Measurements from ENCODE around the gene RXYLT1.

Gene RXYLT1

DNA sequence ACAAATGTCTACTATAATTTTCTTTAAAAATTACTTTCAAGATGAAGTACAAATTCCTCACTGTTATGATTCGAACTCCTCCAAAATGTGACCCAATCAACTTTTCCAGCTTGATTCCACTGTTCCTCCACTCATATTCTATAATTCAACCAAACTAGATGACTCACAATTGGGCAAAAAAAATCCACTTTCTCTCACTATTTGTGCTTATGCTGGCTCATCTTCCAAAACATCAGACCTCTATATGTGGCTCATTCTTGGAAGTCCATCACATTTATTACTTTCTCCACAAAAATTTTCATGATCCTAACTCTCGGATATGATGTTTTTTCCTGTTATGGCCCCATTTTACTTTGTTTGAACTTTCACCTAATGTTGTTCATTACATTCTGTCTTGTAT, 26.9 kb upstream of the RXYLT1 start:
- DNase-seq (ENCODE audit: low read depth, low spot score), result no peak
- Histone ChIP-seq H3K36me3 (ENCODE audit: control insufficient read depth, insufficient read depth, low read length) (no peaks in the 10 kb centered on the region), H3K27me3 (ENCODE audit: control insufficient read depth, insufficient read depth, low read length) (no peaks in the 10 kb centered on the region), H3K4me3 (ENCODE audit: low read length) (no peak overlapping the region), H3K9me3 (ENCODE audit: control insufficient read depth, insufficient read depth, low read length) (no peaks in the 10 kb centered on the region), H3K4me1 (ENCODE audit: control insufficient read depth, insufficient read depth, low read length) (no peaks in the 10 kb centered on the region), H3K27ac (ENCODE audit: low read length) (no peak overlapping the region)
- WGBS (ENCODE audit: insufficient coverage, insufficient read length), result no CpG with 5 or more reads among the region's 2 CpGs

DNA sequence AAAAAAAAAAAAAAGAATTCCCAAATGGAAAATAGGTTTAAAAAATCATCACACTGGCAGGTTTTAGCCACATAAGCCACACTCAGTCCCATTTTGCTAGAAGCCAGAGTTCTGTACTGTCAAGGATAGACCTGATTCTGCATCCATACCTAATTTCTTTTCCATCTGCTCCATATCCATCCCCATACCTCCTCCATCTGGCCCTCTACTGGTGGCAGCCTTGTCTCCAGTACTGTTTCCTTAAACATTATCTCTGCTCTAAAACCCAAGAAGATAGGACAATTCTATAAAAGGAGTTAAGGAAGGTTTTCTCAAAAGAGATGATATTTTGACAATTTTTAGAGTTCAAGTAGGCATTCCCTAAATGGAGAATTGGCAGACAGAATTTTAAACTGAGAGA, 26.0 kb upstream of the RXYLT1 start:
- Histone ChIP-seq H3K4me1 (ENCODE audit: control insufficient read depth, insufficient read depth, low read length) (no peaks in the 10 kb centered on the region), H3K4me3 (ENCODE audit: low read length) (no peak overlapping the region), H3K27ac (ENCODE audit: low read length) (no peak overlapping the region), H3K9me3 (ENCODE audit: control insufficient read depth, insufficient read depth, low read length) (no peaks in the 10 kb centered on the region), H3K36me3 (ENCODE audit: control insufficient read depth, insufficient read depth, low read length) (no peaks in the 10 kb centered on the region), H3K27me3 (ENCODE audit: control insufficient read depth, insufficient read depth, low read length) (no peaks in the 10 kb centered on the region)
- no peak for DNase-seq (ENCODE audit: low read depth, low spot score)

DNA sequence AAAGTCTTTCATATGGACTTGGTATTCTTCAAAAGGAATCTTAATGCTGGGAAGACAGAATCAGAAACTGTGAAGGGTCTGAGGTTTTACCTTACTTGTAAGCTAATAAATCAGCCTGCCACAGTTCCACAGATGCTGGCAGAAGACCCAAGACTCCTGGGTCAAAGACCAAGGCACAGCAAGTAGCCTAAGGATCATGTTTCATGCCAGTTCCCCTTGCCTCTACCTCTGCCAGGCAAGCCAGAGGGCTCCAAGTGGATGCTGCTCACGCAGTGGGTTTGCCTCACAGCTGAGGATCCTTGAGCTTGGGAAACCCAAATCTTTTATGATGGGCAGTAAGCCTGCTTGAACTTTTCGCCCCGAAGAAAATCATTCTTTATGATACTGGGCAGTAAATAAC, 15.2 kb upstream of the RXYLT1 start:
- no peak overlapping the region for H3K4me3 ChIP-seq (ENCODE audit: low read length)
- no peaks in the 10 kb centered on the region for H3K27me3 ChIP-seq (ENCODE audit: control insufficient read depth, insufficient read depth, low read length)
- H3K36me3 ChIP-seq (ENCODE audit: control insufficient read depth, insufficient read depth, low read length), result no peaks in the 10 kb centered on the region
- no peaks in the 10 kb centered on the region for H3K9me3 ChIP-seq (ENCODE audit: control insufficient read depth, insufficient read depth, low read length)
- no peak overlapping the region for H3K27ac ChIP-seq (ENCODE audit: low read length)
- H3K4me1 ChIP-seq (ENCODE audit: control insufficient read depth, insufficient read depth, low read length), result no peaks in the 10 kb centered on the region
- no CpG with 5 or more reads among the region's 3 CpGs for WGBS (ENCODE audit: insufficient coverage, insufficient read length)
- DNase-seq (ENCODE audit: low read depth, low spot score), result no peak

DNA sequence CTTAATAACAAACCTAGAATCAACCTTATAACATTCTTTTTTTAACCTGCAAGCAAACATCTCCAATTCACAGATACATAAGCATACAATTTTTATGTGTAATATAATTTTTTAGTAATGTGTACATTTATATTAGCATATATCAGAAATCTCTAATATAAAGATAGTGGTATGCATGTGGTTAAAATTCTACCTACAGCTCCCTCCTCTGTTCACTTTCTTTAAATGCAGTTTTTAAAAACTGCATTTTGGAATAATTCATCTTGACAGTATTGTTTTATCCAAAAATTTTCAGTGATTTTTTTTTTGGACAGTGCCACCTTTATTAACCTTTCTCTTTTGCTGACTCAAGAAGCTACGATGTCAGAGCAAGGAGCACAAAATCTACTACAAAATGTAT, 13.2 kb upstream of the RXYLT1 start:
- Histone ChIP-seq H3K27me3 (ENCODE audit: control insufficient read depth, insufficient read depth, low read length) (no peaks in the 10 kb centered on the region), H3K4me3 (ENCODE audit: low read length) (no peak overlapping the region), H3K4me1 (ENCODE audit: control insufficient read depth, insufficient read depth, low read length) (no peaks in the 10 kb centered on the region), H3K36me3 (ENCODE audit: control insufficient read depth, insufficient read depth, low read length) (no peaks in the 10 kb centered on the region), H3K27ac (ENCODE audit: low read length) (no peak overlapping the region), H3K9me3 (ENCODE audit: control insufficient read depth, insufficient read depth, low read length) (no peaks in the 10 kb centered on the region)
- DNase-seq (ENCODE audit: low read depth, low spot score), result no peak
- WGBS (ENCODE audit: insufficient coverage, insufficient read length), result no CpG with 5 or more reads among the region's 1 CpG

DNA sequence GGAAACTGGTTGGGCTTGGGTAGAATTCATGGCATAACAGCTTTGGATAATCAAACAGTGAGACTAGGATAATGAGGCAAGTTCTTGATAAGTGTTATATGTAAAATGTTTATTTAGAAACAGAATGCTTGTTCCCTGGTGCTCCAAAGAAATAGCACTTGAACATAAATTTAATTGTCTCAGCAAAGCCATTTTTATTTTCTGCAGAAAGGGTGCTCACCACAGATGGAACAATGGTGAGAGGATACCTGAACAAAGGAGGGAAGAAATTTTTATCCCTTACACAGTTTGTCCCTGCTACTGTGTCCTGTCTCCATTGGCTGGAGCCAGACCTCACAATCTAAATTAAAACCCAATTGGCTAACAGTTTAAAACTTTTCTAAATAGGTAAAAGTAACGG, 9.3 kb upstream of the RXYLT1 start:
- Histone ChIP-seq H3K27me3 (ENCODE audit: control insufficient read depth, insufficient read depth, low read length) (no peaks in the 10 kb centered on the region), H3K4me3 (ENCODE audit: low read length) (no peak overlapping the region), H3K4me1 (ENCODE audit: control insufficient read depth, insufficient read depth, low read length) (no peaks in the 10 kb centered on the region), H3K9me3 (ENCODE audit: control insufficient read depth, insufficient read depth, low read length) (no peaks in the 10 kb centered on the region), H3K36me3 (ENCODE audit: control insufficient read depth, insufficient read depth, low read length) (no peaks in the 10 kb centered on the region), H3K27ac (ENCODE audit: low read length) (no peak overlapping the region)
- no peak for DNase-seq (ENCODE audit: low read depth, low spot score)
- WGBS (ENCODE audit: insufficient coverage, insufficient read length), result no CpG with 5 or more reads among the region's 1 CpG

DNA sequence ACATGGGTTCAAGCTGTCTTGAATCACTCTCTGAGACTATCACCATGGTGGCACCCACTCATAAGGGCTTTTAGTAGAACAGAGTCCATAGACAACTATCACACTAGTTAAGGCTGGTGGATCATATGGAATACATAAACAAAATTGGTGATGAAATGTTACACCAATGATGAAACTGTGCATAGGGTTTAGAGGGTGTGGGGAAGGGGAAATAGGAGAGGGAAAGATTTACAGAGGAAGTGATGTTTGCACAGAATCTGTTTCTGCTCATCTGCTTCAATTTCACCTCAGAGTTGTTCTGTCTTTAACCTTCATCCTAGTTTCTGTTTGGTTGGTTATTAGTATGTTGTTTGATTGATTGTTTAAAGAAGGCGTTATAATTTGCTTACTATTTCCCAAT, 2.4 kb upstream of the RXYLT1 start:
- DNase-seq (ENCODE audit: low read depth, low spot score), result no peak
- H3K36me3 ChIP-seq (ENCODE audit: control insufficient read depth, insufficient read depth, low read length), result no peaks in the 10 kb centered on the region
- no peak overlapping the region for H3K27ac ChIP-seq (ENCODE audit: low read length)
- H3K4me1 ChIP-seq (ENCODE audit: control insufficient read depth, insufficient read depth, low read length), result no peaks in the 10 kb centered on the region
- H3K27me3 ChIP-seq (ENCODE audit: control insufficient read depth, insufficient read depth, low read length), result no peaks in the 10 kb centered on the region
- no CpG with 5 or more reads among the region's 1 CpG for WGBS (ENCODE audit: insufficient coverage, insufficient read length)
- H3K9me3 ChIP-seq (ENCODE audit: control insufficient read depth, insufficient read depth, low read length), result no peaks in the 10 kb centered on the region
- no peak overlapping the region for H3K4me3 ChIP-seq (ENCODE audit: low read length)

DNA sequence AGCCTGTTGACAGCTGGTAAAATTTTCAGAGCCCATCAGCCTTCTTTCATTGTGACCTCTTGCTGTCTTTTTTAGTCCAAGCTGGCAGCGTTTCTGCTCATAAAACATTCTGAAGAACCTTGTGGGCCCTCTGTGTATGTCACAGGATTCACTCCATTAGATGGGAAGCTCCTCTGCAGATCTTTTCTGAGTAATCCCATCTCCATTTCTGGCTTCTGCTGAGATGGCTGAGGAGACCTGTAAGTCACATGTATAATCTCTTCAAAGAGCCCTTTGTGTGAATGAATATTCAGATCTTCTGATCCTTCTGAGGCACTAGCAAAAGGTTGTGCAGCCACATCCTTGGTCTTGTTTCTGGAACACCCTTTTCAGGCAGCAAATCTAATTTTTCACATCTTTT, 2.8 kb downstream of the RXYLT1 start:
- H3K27ac ChIP-seq (ENCODE audit: low read length), result no peak overlapping the region
- no peaks in the 10 kb centered on the region for H3K36me3 ChIP-seq (ENCODE audit: control insufficient read depth, insufficient read depth, low read length)
- no CpG with 5 or more reads among the region's 1 CpG for WGBS (ENCODE audit: insufficient coverage, insufficient read length)
- H3K9me3 ChIP-seq (ENCODE audit: control insufficient read depth, insufficient read depth, low read length), result no peaks in the 10 kb centered on the region
- no peaks in the 10 kb centered on the region for H3K27me3 ChIP-seq (ENCODE audit: control insufficient read depth, insufficient read depth, low read length)
- H3K4me3 ChIP-seq (ENCODE audit: low read length), result no peak overlapping the region
- no peaks in the 10 kb centered on the region for H3K4me1 ChIP-seq (ENCODE audit: control insufficient read depth, insufficient read depth, low read length)
- DNase-seq (ENCODE audit: low read depth, low spot score), result no peak

DNA sequence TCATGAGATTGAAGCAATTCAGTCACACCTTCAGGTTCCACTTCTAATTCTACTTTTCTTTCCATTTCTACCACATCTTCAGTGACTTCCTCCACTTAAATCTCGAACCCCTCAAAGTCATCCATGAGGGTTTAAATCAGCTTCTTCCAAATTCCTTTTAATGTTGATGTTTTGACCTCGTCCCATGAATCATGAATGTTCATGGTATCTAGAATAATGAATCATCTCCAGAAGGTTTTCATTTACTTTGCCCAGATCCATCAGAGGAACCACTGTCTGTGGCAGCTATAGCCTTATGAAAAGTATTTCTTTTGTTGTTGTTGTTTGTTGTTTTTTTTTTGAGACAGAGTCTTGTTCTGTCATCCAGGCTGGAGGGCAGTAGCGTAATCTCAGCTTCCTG, 7.6 kb downstream of the RXYLT1 start:
- H3K27me3 ChIP-seq (ENCODE audit: control insufficient read depth, insufficient read depth, low read length), result no peaks in the 10 kb centered on the region
- DNase-seq (ENCODE audit: low read depth, low spot score), result no peak
- no peaks in the 10 kb centered on the region for H3K4me1 ChIP-seq (ENCODE audit: control insufficient read depth, insufficient read depth, low read length)
- WGBS (ENCODE audit: insufficient coverage, insufficient read length), result 100% methylated on average over 1 of the region's 3 CpGs
- H3K4me3 ChIP-seq (ENCODE audit: low read length), result no peak overlapping the region
- H3K9me3 ChIP-seq (ENCODE audit: control insufficient read depth, insufficient read depth, low read length), result no peaks in the 10 kb centered on the region
- 0 out of 2 replicates have a peak, but pooled peaks cover 2% of the 10 kb centered on the region for H3K36me3 ChIP-seq (ENCODE audit: control insufficient read depth, insufficient read depth, low read length)
- H3K27ac ChIP-seq (ENCODE audit: low read length), result no peak overlapping the region

DNA sequence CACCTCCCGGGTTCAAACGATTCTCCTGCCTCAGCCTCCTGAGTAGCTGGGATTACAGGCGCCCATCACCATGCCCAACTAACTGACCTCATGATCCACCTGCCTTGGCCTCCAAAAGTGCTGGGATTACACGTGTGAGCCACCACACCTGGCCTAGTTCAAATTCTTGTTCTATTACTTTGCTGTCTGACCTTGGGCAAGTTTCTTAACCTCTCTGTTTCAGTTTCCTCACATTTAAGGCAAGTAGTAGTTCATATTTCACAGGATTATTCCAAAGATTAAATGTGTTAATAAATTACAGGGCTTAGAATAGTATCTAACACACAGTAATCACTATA, 10.9 kb downstream of the RXYLT1 start:
- no peak for DNase-seq (ENCODE audit: low read depth, low spot score)
- Histone ChIP-seq H3K4me3 (ENCODE audit: low read length) (no peak overlapping the region), H3K27me3 (ENCODE audit: control insufficient read depth, insufficient read depth, low read length) (no peaks in the 10 kb centered on the region), H3K36me3 (ENCODE audit: control insufficient read depth, insufficient read depth, low read length) (0 out of 2 replicates have a peak, but pooled peaks cover 3% of the 10 kb centered on the region), H3K4me1 (ENCODE audit: control insufficient read depth, insufficient read depth, low read length) (no peaks in the 10 kb centered on the region), H3K9me3 (ENCODE audit: control insufficient read depth, insufficient read depth, low read length) (no peaks in the 10 kb centered on the region), H3K27ac (ENCODE audit: low read length) (no peak overlapping the region)
- no CpG with 5 or more reads among the region's 4 CpGs for WGBS (ENCODE audit: insufficient coverage, insufficient read length)

DNA sequence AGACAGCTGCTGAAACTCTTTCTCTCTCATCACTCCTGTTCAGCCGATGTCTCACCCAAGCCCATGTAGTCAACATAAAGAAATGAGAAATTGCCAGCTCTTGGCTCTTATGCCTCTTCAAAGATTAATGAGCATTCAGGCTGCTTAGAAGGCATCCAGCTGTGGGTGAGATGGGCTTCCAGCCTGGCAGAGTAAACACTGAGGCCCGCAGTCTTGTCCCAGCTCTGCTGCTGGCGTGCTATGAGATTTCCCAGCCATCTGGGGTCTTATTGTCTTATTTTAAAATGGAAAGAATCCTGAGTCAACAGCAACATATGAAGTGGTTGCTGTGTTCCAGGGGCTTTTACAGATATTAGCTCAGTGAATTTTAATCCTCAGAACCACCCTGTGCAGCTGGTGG, 12.6 kb downstream of the RXYLT1 start:
- 0 out of 2 replicates have a peak, but pooled peaks cover 3% of the 10 kb centered on the region for H3K36me3 ChIP-seq (ENCODE audit: control insufficient read depth, insufficient read depth, low read length)
- H3K27me3 ChIP-seq (ENCODE audit: control insufficient read depth, insufficient read depth, low read length), result no peaks in the 10 kb centered on the region
- H3K9me3 ChIP-seq (ENCODE audit: control insufficient read depth, insufficient read depth, low read length), result no peaks in the 10 kb centered on the region
- no peak overlapping the region for H3K27ac ChIP-seq (ENCODE audit: low read length)
- WGBS (ENCODE audit: insufficient coverage, insufficient read length), result no CpG with 5 or more reads among the region's 3 CpGs
- no peak overlapping the region for H3K4me3 ChIP-seq (ENCODE audit: low read length)
- no peaks in the 10 kb centered on the region for H3K4me1 ChIP-seq (ENCODE audit: control insufficient read depth, insufficient read depth, low read length)
- DNase-seq (ENCODE audit: low read depth, low spot score), result no peak

DNA sequence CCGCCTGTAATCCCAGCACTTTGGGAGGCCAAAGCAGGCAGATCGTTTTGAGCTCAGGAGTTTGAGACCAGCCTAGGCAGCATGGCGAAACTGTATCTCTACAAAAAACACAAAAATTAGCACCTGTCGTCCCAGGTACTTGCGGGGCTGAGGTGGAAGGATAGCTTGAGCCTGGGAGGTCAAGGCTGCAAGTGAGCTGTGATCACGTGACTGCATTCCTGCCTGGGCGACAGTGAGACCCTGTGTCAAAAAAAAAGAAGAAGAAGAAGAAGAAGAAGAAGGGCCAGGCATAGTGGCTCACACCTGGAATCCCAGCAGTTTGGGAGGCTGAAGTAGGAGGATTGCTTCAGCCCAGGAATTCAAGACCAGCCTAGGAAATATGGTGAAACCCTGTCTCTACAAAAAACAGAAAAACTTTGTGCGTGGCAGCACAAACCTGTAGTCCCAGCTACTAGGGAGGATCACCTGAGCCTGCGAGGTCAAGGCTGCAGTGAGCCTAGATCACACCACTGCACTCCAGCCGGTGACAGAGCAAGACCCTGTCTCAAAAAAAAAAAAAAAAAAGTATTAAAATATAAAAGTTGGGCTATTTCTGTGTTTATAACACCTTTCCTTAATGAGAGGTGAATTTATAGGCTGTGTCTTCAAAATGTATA, 15.5 kb downstream of the RXYLT1 start:
- H3K4me1 ChIP-seq (ENCODE audit: control insufficient read depth, insufficient read depth, low read length), result no peaks in the 10 kb centered on the region
- H3K9me3 ChIP-seq (ENCODE audit: control insufficient read depth, insufficient read depth, low read length), result no peaks in the 10 kb centered on the region
- H3K36me3 ChIP-seq (ENCODE audit: control insufficient read depth, insufficient read depth, low read length), result 0 out of 2 replicates have a peak, but pooled peaks cover 3% of the 10 kb centered on the region
- H3K4me3 ChIP-seq (ENCODE audit: low read length), result no peak overlapping the region
- no peaks in the 10 kb centered on the region for H3K27me3 ChIP-seq (ENCODE audit: control insufficient read depth, insufficient read depth, low read length)
- H3K27ac ChIP-seq (ENCODE audit: low read length), result no peak overlapping the region
- no CpG with 5 or more reads among the region's 10 CpGs for WGBS (ENCODE audit: insufficient coverage, insufficient read length)
- DNase-seq (ENCODE audit: low read depth, low spot score), result peak; percentile 13
